ENCODE measurements around the gene STK32C.

Gene STK32C

GRCh38 chr10:132243141-132243540 is 64.6 kb downstream of the STK32C start:
- no peak for DNase-seq

DNA sequence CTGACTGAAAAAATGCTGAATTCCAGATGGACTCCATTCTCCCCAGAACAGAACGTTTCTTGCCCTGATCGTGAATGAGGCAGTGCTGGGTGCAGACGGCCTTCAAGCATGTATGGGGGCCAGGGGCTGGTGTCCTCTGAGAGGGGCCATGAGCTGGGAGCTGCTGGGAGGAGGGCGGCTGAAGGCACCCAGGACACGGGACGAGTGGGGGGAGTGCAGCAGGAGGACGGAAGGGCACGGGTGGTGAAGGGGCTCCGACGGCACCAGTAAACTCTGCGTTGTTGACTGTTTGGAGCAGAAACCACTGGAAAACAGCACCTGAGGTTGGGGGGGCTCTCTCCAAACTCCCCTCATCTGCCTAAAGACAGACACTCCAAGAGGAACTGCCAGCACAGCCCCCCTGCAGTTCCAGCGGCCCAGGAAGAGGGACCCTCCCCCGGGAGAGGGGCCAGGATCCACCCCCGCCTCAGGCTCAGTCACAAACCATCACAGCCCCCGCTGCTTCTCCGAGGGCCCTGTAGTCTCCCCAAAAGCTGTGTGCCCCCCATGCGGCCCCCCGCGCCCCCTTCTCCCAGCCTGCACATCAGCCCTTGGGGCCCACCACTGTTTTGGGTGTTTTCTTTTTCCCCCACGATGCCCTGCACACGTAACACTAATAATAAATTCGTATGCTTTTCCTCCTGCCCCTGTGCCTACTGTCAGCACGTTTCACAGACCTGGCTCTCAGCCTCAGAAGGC is 65.5 kb downstream of the STK32C start:
- DNase-seq, result no peak

DNA sequence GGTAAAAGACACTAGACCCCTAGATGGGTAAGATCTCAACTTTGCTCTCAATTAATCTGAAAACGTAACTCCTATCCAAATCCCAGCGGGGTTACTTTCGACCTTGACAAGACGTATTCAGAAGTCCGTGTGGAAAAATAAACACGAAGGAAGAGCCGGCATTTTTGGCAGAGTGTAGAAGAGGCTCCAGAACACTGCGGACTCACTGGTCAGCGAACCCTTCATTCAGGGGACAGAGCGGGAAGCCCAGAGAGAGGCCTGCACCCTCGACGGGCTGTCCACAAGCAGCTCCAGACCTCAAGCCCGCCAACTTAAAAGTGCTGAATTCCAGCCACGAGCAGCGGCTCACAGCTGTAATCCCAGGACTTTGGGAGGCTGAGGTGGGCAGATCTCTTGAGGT is 66.3 kb downstream of the STK32C start:
- DNase-seq, result no peak

GRCh38 chr10:132241086-132241485 is 66.7 kb downstream of the STK32C start:
- DNase-seq, result no peak

DNA sequence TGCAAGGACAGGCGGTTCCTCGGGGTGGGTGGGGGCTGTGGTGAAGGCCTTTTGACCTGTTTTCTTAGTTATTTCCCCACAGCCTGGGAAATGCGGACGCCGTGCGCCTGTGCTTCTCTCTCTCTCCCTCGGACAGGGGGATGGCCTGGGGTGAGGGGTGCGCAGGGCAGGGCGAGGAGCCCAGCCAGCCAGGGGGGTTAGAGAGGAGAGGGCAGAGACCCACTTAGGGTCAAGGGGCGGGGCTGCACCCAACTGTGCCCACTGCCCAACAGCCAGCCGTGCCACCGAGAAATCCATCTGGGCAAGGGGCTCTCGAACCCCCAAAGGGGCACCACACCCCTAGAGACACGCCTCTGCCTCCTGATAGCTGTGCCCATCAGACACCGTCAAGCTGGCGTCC is 67.2 kb downstream of the STK32C start:
- DNase-seq, result no peak

DNA sequence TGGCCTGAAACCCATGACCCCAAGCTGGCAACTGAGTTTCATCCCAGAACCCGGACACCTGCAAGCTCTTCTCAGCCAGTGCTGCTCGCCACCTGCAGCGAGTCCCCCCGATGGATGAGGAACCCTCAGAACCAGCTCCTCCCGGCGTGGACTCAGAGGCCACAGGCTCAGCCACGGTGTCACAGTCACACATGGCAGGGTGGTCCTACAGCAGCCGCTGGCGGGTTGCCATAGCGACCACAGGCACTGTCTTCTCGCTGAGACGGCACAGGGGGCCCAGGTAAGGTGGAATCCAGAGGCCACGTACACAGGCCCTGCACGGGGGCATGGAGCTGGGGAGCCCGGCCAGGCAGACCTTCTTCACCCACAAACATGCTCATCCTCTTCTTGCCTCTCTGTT is 67.6 kb downstream of the STK32C start:
- DNase-seq, result no peak

DNA sequence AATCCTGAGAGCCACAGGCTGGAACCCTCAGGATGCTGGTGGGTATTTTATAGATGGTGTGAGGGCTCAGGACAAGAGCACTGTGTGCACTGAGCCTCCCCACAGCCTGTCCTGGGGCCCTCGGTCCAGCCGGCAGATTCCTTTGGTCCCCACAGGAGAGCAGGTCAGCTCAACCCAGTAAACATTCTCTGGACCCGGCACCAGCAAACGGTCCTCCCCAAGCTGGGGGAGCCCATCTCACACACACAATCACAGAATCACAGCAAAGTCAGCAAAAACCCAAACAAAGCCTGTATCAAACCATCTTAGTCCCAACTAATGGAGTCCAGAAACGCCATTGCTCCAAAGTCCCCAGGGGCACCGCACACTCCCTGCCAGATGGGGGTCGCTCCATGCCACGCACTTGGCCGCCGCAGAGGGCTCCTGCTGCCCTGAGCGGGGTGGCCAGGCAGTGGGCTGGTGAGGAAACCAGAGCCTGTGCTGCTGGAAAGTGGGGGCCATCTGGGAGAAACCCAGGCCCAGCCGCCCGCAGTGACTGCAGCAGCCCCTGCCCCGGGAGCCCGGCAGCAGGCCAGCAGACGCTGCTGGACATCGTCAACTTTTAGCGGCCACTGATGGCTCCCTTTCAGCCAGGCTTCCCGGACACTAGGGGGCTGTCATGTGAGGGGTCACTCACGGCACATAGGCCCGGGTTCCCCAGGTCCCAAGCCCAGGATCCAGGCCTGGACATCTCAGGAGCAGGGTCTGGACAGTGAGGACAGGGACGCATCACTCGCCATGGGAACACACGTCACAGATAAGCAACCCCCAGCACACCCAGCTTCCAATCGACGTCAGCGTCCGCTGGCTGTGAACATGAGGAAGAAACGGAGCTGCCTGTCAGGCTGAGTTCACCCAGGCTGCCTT is 68.4 kb downstream of the STK32C start:
- DNase-seq, result no peak

- no peak for DNase-seq
Observed at GRCh38 chr10:132238371-132239125, 69.2 kb downstream of the STK32C start.

DNA sequence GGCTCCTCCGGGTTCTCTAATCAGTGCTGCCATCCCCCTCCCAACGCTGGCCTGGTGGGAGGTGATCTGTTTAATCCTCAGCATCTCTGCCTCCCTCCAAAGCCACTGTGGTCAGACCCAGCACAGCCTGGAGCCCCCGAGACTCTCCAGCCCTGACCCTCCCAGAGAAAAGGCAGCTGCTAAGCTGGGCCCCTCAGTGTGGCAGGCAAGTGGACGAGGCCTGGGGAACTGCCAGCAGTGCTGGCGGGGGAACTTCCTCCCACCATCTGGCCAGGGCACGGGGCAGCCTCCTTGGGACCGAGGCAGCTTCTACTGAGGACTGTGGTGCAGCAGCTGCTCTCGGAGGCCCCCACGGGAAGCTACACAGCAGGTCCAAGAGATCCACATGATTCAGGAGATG is 69.9 kb downstream of the STK32C start:
- no peak for DNase-seq

GRCh38 chr10:132237396-132237795 is 70.4 kb downstream of the STK32C start:
- no peak for DNase-seq

- no peak for DNase-seq
Observed at GRCh38 chr10:132236881-132237280, 70.9 kb downstream of the STK32C start.

GRCh38 chr10:132236161-132236560 is 71.6 kb downstream of the STK32C start:
- DNase-seq, result no peak

DNA sequence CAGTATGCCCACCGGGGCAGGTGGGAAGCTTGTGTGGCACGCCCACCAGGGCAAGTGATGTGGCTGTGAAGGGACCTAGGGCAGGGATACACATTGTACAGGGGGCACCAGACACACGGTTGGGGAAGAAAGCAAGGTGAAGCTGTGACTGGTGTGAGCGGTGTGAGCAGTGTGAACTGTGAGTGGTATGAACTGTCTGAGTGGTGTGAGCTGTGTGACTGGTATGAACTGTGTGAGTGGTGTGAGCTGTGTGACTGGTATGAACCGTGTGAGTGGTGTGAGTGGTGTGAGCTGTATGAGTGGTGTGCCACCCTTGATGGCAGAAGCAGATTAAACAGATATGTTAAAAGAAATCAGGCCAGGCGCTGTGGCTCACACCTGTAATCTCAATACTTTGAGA is 72.9 kb downstream of the STK32C start:
- no peak for DNase-seq

DNA sequence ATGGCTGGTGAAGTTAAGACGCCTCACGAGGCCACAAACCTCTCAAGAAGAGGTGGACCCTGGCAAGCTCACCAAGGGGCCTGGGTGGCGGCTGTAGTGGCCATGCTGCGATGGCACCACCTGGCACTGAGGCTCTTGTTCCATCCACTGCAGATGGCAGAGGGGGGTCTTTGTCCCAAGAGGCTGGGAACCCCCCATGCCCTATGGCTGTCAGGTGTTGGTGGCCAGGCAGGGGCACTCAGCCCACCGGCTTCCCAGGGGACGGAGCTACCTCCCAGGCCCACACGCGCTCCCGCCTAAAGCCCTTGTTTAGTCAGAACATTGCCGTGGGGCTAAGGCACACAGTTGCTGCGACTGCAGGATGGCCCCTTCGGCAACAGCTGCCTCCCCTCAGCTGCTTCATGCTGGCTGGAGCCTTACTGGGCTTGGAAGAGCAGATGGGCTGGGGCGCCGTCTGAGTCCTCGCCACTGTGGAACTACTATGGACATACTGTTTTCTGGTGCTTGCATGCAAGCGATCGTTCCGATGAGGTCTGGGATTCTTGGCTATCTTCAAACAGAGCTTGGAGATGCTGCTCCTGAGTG is 74.2 kb downstream of the STK32C start:
- no peak for DNase-seq

DNA sequence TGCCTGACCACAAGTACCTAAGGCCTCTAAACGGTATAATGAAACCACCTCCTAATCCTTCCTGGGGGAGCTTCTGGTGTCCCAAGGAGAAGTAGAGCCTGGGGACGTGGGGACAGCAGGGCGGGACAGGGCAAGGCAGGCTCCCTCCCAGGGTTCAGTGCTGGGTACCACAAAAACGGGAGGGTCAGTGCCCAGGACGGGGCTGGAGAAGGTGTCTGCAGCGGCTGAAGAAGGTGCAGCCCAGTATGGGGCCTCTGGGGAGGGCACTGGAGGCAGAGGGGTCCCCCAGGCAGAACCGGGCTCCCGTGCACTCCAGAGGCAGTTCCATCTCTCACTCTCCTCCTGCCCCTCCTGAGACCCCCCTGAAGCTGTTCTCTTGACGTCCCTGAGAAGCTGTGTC is 74.8 kb downstream of the STK32C start:
- DNase-seq, result no peak

DNA sequence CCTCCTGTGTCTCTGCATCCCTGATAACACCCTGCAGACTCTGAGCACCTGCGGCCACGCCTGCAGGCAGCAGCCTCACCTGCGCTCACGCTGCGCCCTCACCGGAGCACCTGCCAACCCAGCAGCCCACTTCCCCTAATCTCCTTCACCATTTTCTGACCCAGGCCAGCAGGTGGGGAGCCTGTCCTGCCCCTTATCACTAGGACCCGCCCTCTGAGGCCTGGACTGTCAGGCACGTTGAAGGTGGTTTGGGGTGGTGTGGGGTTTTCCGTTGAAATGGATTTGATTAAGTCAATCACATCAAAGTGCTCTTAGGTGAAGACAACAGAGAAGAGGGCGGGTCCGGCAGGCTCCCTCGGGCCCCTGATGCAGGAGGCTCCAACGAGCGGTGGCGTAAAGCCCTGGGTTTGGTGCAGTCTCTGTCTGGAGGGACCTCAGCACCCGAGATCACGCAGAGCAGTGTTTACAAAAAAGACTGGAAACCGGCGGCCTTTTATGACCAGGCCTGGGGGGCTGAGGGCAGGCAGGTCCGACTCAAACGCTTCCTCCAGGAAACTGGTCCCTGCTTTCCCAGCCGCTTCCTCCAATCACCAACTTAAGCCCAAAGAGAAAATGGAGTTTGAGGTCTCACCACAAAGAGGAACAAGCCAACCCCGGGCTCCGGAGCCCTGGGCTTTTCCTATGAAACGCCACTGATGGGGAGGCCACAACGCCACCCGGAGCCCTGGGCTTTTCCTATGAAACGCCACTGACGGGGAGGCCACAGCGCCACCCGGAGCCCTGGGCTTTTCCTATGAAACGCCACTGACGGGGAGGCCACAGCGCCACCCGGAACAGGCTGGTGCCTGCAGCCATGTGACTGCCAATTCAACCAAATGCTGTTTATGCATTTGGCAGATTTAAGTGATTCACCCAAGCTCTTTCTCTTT is 75.5 kb downstream of the STK32C start:
- DNase-seq, result no peak

- DNase-seq, result no peak
Observed at GRCh38 chr10:132231656-132232022, 76.1 kb downstream of the STK32C start.

GRCh38 chr10:132230557-132231210 is 77.1 kb downstream of the STK32C start:
- no peak for DNase-seq

GRCh38 chr10:132229834-132230556 is 77.8 kb downstream of the STK32C start:
- DNase-seq, result no peak

DNA sequence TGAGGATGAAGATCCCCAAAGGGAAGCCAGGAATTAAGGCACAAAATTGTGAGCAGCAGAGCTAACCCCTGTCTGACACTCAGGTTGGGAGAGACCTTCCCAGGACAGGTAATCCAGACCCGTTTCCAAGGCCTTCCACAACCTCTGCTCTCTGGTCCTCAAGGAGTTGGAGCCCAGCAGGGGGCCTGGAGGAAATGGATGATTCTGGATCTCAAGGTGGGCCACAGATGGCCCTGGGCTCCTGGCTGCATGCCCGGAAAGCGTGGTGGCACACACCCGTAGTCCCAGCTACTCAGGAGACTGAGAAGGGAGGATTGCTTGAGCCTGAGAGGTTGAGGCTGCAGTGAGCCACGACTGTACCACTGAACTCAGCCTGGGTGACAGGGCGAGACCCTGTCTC is 78.7 kb downstream of the STK32C start:
- no peak for DNase-seq

DNA sequence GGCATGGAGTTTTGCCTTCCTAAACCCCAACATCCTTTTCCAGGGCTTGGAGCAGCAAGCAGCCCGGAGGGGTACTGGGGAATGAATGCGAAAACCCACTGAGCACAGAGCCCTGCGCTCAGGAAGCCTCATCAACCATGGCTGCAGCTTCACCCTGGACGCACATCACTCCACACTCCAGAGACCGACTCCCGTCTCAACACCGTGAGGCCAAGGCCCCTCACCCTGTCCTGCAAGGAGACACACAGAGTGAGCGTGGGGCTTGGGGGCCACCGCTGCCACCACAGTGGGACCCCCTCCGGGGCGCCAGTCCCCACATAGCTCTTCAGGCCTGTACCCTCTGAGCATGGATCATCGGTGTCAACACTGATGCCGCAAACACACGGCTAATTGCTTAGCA is 79.1 kb downstream of the STK32C start:
- no peak for DNase-seq

Measured in stimulated activated naive CD4-positive, alpha-beta T cell treated with Interleukin-2 at 50 U/mL for 16 hours (primary cell).